Activated B cell treated with CpG ODN at 0.5 μM for 24 hours (primary cell): ENCODE measurements around the gene HRCT1. TPM values are rescaled to one million over a fixed set of nuclear protein-coding genes. Genes with fewer than 3 reads are reported as not detected.
A peak's percentile ranks its signal among the peaks of the same experiment; 100 is the strongest.
"Not testable (repeated sequence)": the region's sequence is repeated elsewhere in the genome, so short reads cannot be mapped to it uniquely, and the experiment has no call there.

Experiments used
- ATAC-seq: fragments of 200-7000 bp; cut with Tn5 transposase; one replicate; pipeline ENCODE4 v1.10.0; 2021; ENCODE audit warnings: low read depth, mild to moderate bottlenecking, moderate library complexity
- CTCF ChIA-PET: fragments of 350-600 bp; sonication (Branson Sonifier 250); formaldehyde crosslinking; loops from one replicate; lab custom pipeline; 2021; ENCODE audit warnings: antibody characterized with exemption; lab: Charles Lee
- POLR2A ChIA-PET: fragments of 350-600 bp; sonication (Branson Sonifier 250); formaldehyde crosslinking; loops from one replicate; lab custom pipeline; 2021; ENCODE audit warnings: antibody characterized with exemption; lab: Charles Lee
- DNase-seq: peaks from one replicate; pipeline ENCODE4 v3.0.0; 2022
- H3K27ac Mint-ChIP-seq: one replicate; pipeline ENCODE4 v1.8.0; 2020; ENCODE audit warnings: mixed read lengths
- H3K27me3 Mint-ChIP-seq: one replicate; pipeline ENCODE4 v1.8.0; 2021; ENCODE audit warnings: mixed read lengths
- H3K36me3 Mint-ChIP-seq: one replicate; pipeline ENCODE4 v1.8.0; 2021; ENCODE audit warnings: low read depth, mixed read lengths
- H3K4me1 Mint-ChIP-seq: one replicate; pipeline ENCODE4 v1.8.0; 2021; ENCODE audit warnings: mixed read lengths
- H3K4me3 Mint-ChIP-seq: one replicate; pipeline ENCODE4 v1.8.0; 2020; ENCODE audit warnings: mild to moderate bottlenecking, mixed read lengths
- H3K9me3 Mint-ChIP-seq: one replicate; pipeline ENCODE4 v1.8.0; 2020; ENCODE audit warnings: mixed read lengths
- CTCF ChIP-seq: fragments of 200-600 bp; IDR thresholded peaks from one replicate; pipeline ENCODE4 v1.8.0; 2022; ENCODE audit warnings: antibody characterized with exemption, mild to moderate bottlenecking
- intact Hi-C: fragments of 100-400 bp; cut with micrococcal nuclease; formaldehyde crosslinking; loops from one replicate; pipeline ENCODE4 v1.15.1; 2024
- total RNA-seq: library from RNA; stranded (reverse); gene quantifications from 2 replicates; pipeline ENCODE4 v1.2.3, GENCODE V29; 2022

The HRCT1 gene
- total RNA-seq, 1 donor from 2014 or later, result not detected

GRCh38 chr9:35872505-35872904, 33.5 kb upstream of the HRCT1 start:
- Mint-ChIP-seq H3K4me1 (no peaks in the 10 kb centered on the region), H3K4me3 (no peak overlapping the region), H3K27me3 (peaks cover 8% of the 10 kb centered on the region), H3K36me3 (peaks cover 2% of the 10 kb centered on the region), H3K9me3 (peaks cover 9% of the 10 kb centered on the region), H3K27ac (no peak overlapping the region)
- no peak for TF ChIP-seq CTCF
- DNase-seq (no peak), ATAC-seq (no peak)
- POLR2A ChIA-PET, result no interaction called here
- intact Hi-C loops, result no loop called here
- CTCF ChIA-PET, result interaction anchor here (1.1 kb wide), 1 partner anchor 393 kb away, joined by 3 read pairs; no protein-coding TSS in a partner anchor

- intact Hi-C loops, result loop anchor here (1.0 to 5.0 kb wide), 9 partner anchors 35 to 402 kb away; partner anchors contain the start of genes CCDC107, HINT2 and RMRP
- H3K36me3 Mint-ChIP-seq, result peaks cover 2% of the 10 kb centered on the region
- POLR2A ChIA-PET, result interaction anchor here (1.0 to 1.1 kb wide), 2 partner anchors 56 to 92 kb away, joined by 4 read pairs; no protein-coding TSS in a partner anchor
These were observed 23.6 kb upstream of the HRCT1 start for GRCh38 chr9:35882263-35882848.

GRCh38 chr9:35882996-35883395, 23.0 kb upstream of the HRCT1 start:
- H3K27me3 Mint-ChIP-seq, result peaks cover 10% of the 10 kb centered on the region
- TF ChIP-seq CTCF, result no peak
- H3K4me3 Mint-ChIP-seq, result no peak overlapping the region
- no peak for ATAC-seq
- no peaks in the 10 kb centered on the region for H3K36me3 Mint-ChIP-seq
- CTCF ChIA-PET, result interaction anchor here (0.8 to 3.2 kb wide), 21 partner anchors 18 to 279 kb away, joined by 3 to 114 read pairs (median 7); partner anchors contain the start of genes HINT2, NPR2, SPAG8 and TPM2
- DNase-seq, result no peak
- intact Hi-C loops, result loop anchor here (1.0 to 5.0 kb wide), 9 partner anchors 36 to 402 kb away; partner anchors contain the start of genes CCDC107, HINT2 and RMRP
- H3K27ac Mint-ChIP-seq, result no peak overlapping the region
- POLR2A ChIA-PET, result no interaction called here
- no peaks in the 10 kb centered on the region for H3K9me3 Mint-ChIP-seq
- no peaks in the 10 kb centered on the region for H3K4me1 Mint-ChIP-seq

More at GRCh38 chr9:35882263-35882848, 23.6 kb upstream of the HRCT1 start:
- peaks cover 10% of the 10 kb centered on the region for H3K27me3 Mint-ChIP-seq
- no peak overlapping the region for H3K4me3 Mint-ChIP-seq
- H3K27ac Mint-ChIP-seq, result no peak overlapping the region
- no peak for TF ChIP-seq CTCF
- DNase-seq (peak; percentile 74), ATAC-seq (peak; percentile 58)
- peaks cover 6% of the 10 kb centered on the region for H3K9me3 Mint-ChIP-seq
- H3K4me1 Mint-ChIP-seq, result no peaks in the 10 kb centered on the region
- CTCF ChIA-PET, result interaction anchor here (0.7 to 3.2 kb wide), 42 partner anchors 9 to 279 kb away, joined by 3 to 114 read pairs (median 4); partner anchors contain the start of genes HINT2, NPR2, SPAG8 and TMEM8B

DNA sequence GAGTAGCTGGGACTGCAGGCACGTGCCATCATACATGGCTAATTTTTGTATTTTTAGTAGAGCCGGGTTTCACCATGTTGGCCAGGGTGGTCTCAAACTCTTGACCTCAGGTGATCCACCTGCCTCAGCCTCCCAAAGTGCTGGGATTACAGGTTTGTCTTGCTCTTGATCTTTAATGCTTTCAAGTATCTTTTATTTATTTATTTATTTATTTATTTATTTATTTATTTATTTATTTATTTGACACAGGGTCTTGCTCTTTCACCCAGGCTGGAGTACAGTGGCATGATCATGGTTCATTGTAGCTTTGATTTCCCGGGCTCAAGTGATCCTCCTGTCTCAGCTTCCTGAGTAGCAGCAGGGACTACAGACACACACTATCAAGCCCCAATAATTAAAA, 21.1 kb upstream of the HRCT1 start:
- POLR2A ChIA-PET, H3K4me1 Mint-ChIP-seq, H3K9me3 Mint-ChIP-seq, H3K27ac Mint-ChIP-seq, DNase-seq, ATAC-seq, H3K36me3 Mint-ChIP-seq, H3K4me3 Mint-ChIP-seq: not testable (repeated sequence)
- intact Hi-C loops, result loop anchor here (5.0 kb wide), 1 partner anchor 38 kb away; no protein-coding TSS in a partner anchor
- CTCF ChIA-PET, result interaction anchor here (2.0 to 2.4 kb wide), 2 partner anchors 59 to 95 kb away, joined by 10 to 12 read pairs; no protein-coding TSS in a partner anchor
- H3K27me3 Mint-ChIP-seq, result peaks cover 10% of the 10 kb centered on the region

DNA sequence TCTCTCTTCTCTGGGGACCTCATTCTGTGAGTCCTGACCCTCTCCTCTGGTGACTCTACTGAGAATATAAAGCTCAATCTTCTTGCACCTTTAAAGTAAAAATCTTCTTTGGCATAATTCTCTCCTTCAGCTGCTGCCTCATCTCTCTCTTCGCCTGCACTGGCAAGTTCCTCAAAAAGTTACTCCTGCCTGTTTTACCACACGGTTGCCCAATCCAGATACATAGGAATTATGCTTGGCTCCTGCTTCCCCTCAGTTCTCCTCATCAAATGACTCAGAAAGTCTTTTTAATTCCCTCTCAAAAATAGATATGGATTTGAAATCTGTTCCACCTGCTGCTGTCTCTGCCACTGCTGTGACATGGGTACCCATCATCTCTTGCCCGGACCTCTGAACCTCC, 14.4 kb upstream of the HRCT1 start:
- Mint-ChIP-seq H3K4me1 (no peaks in the 10 kb centered on the region), H3K4me3 (no peak overlapping the region), H3K36me3 (no peaks in the 10 kb centered on the region), H3K27me3 (peaks cover 30% of the 10 kb centered on the region), H3K9me3 (no peaks in the 10 kb centered on the region), H3K27ac (no peak overlapping the region)
- intact Hi-C loops, result no loop called here
- no peak for TF ChIP-seq CTCF
- DNase-seq, result no peak
- CTCF ChIA-PET, result interaction anchor here (0.8 to 1.3 kb wide), 2 partner anchors 9 to 101 kb away, joined by 3 to 4 read pairs; no protein-coding TSS in a partner anchor
- POLR2A ChIA-PET, result no interaction called here
- no peak for ATAC-seq
